HepG2 (cell line): Measurements from ENCODE around the gene CARD19. TPM values are rescaled to one million over a fixed set of nuclear protein-coding genes. Genes with fewer than 3 reads are reported as not detected.

Source experiments
- ATF1 ChIP-seq: IDR thresholded peaks from 2 replicates; pipeline ENCODE4 v1.6.1; 2016; ENCODE audit warnings: mild to moderate bottlenecking, control low read depth
- CBX5 ChIP-seq: sonication (generic); formaldehyde crosslinking; IDR thresholded peaks from 2 replicates; pipeline ENCODE4 v1.4.0; 2020; ENCODE audit warnings: missing genetic modification reagents, borderline replicate concordance
- DPF2 ChIP-seq: sonication (generic); formaldehyde crosslinking; IDR thresholded peaks from 2 replicates; pipeline ENCODE4 v1.4.0; 2020; ENCODE audit warnings: mild to moderate bottlenecking, low read depth, missing genetic modification reagents, borderline replicate concordance
- GABPA ChIP-seq, 2 experiments: IDR thresholded peaks; 2 replicates each; pipeline ENCODE4 v1.6.1; 2011 to 2016; ENCODE audit warnings: low read depth in 2 of 2, low read length in 1 of 2, missing biosample characterization in 1 of 2, missing genetic modification characterization in 1 of 2
- HES4 ChIP-seq: sonication (generic); formaldehyde crosslinking; IDR thresholded peaks from 2 replicates; pipeline ENCODE4 v1.9.0; 2021; ENCODE audit warnings: mild to moderate bottlenecking, missing genetic modification reagents, borderline replicate concordance
- RFXAP ChIP-seq: sonication (generic); formaldehyde crosslinking; IDR thresholded peaks from 2 replicates; pipeline ENCODE4 v1.4.0; 2020; ENCODE audit warnings: missing genetic modification reagents, borderline replicate concordance
- SCMH1 ChIP-seq: sonication (generic); formaldehyde crosslinking; IDR thresholded peaks from 2 replicates; pipeline ENCODE4 v1.9.0; 2021; ENCODE audit warnings: missing genetic modification reagents, mild to moderate bottlenecking, borderline replicate concordance
- SIN3B ChIP-seq: fragments of 150-350 bp; IDR thresholded peaks from 2 replicates; pipeline ENCODE4 v1.6.1; 2014; ENCODE audit warnings: low read length
- ZNF546 ChIP-seq: sonication (generic); formaldehyde crosslinking; conservative IDR thresholded peaks from 2 replicates; pipeline ENCODE4 v1.8.1; 2023; ENCODE audit warnings: mild to moderate bottlenecking, missing genetic modification reagents
- ZNF572 ChIP-seq: sonication (generic); formaldehyde crosslinking; IDR thresholded peaks from 2 replicates; pipeline ENCODE4 v1.5.1; 2020; ENCODE audit warnings: mild to moderate bottlenecking, missing genetic modification reagents
- ZNF737 ChIP-seq: sonication (generic); formaldehyde crosslinking; IDR thresholded peaks from 2 replicates; pipeline ENCODE4 v1.5.0; 2020; ENCODE audit warnings: missing genetic modification reagents, mild to moderate bottlenecking, borderline replicate concordance
- ZNF749 ChIP-seq: sonication (generic); formaldehyde crosslinking; IDR thresholded peaks from 2 replicates; pipeline ENCODE4 v1.8.0; 2022; ENCODE audit warnings: mild to moderate bottlenecking, missing genetic modification reagents, moderate library complexity, borderline replicate concordance
- polyA plus RNA-seq, 8 experiments: library from polyadenylated mRNA; depleted of rRNA in 3 of 8; stranded (reverse) in 7 of 8; unstranded in 1 of 8; fragments of >200 nt; fragmentation: Illumina TruSeq in 4 of 8; extraction: Trizol in 4 of 8; gene quantifications; 2 replicates each; pipeline versions ENCODE4 v1.2.1 to v1.2.3, GENCODE V29; 2011 to 2016; ENCODE audit warnings: low read depth in 4 of 8, missing spikeins in 1 of 8, mixed read lengths in 1 of 8; ENCODE audit not compliant: insufficient read depth in 1 of 8
- total RNA-seq, 5 experiments: library from RNA; depleted of rRNA; stranded (reverse); fragments of >200 nt; fragmentation: Illumina TruSeq; extraction: Trizol; gene quantifications; 2 replicates each; pipeline ENCODE4 v1.2.3, GENCODE V29; 2016; ENCODE audit warnings: low read depth in 1 of 5
- TF ChIP-seq, protein P1 (sequence below), 2 experiments: fragments of 450-650 bp in 1 of 2; sonication (generic) in 1 of 2; formaldehyde crosslinking in 1 of 2; IDR thresholded peaks; 2 replicates each; pipeline versions ENCODE4 v1.6.1 to v1.8.0; 2016 to 2022; ENCODE audit warnings: antibody characterized with exemption in 1 of 2, mild to moderate bottlenecking in 1 of 2, missing genetic modification reagents in 1 of 2
- TF ChIP-seq, protein P2 (sequence below): sonication (generic); formaldehyde crosslinking; IDR thresholded peaks from 2 replicates; pipeline ENCODE4 v1.4.0; 2020; ENCODE audit warnings: mild to moderate bottlenecking, missing genetic modification reagents
- TF ChIP-seq, protein P3 (sequence below): sonication (generic); formaldehyde crosslinking; IDR thresholded peaks from 2 replicates; pipeline ENCODE4 v1.5.0; 2020; ENCODE audit warnings: missing genetic modification reagents

The CARD19 gene
- total and polyA plus RNA-seq, 2 of the 13 experiments (the other 11 are each of a cell fraction or from before 2014, with no cell fraction given) = 18.4 to 47.2 TPM

DNA sequence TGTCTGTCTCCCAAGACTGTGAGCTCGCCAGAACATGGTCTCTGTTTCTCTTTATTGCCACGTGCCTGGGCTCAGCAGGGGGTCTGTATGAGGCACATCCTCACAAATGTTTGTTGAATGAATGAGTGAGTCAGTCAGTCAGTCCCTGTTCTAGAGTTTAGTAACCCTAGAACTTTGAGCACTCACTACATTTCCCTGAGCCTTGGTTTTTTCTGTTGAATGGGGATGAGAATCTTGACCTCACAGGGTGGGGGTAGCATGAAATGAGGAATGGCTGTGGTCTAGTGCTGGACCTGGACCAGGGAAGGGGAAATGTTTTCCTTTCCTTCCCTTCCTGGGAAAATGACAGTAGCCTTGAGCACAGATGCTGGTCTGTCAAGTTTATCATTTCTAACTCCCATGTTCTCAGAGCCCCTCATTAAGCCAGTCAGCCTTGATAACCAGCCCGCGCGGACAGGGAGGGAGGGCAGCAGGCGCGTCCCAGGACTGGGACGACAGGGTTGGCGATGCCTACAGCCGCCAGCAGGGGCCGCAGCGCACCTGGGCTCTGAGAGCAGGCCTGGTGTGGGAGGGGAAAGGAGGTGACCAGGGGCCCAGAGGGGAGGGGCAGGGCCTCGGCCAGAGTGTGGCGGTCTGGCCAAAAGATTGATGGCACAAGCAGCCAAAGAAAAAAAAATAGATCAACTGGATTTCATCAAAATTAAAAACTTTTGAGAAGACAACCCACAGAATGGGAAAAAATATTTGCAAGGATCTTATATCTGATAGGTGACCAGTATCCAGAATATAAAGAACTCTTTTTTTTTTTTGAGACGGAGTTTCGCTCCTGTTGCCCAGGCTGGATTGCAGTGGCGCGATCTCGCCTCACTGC is 63.8 kb downstream of the CARD19 start (continued):
- TF ChIP-seq, protein P1, sequence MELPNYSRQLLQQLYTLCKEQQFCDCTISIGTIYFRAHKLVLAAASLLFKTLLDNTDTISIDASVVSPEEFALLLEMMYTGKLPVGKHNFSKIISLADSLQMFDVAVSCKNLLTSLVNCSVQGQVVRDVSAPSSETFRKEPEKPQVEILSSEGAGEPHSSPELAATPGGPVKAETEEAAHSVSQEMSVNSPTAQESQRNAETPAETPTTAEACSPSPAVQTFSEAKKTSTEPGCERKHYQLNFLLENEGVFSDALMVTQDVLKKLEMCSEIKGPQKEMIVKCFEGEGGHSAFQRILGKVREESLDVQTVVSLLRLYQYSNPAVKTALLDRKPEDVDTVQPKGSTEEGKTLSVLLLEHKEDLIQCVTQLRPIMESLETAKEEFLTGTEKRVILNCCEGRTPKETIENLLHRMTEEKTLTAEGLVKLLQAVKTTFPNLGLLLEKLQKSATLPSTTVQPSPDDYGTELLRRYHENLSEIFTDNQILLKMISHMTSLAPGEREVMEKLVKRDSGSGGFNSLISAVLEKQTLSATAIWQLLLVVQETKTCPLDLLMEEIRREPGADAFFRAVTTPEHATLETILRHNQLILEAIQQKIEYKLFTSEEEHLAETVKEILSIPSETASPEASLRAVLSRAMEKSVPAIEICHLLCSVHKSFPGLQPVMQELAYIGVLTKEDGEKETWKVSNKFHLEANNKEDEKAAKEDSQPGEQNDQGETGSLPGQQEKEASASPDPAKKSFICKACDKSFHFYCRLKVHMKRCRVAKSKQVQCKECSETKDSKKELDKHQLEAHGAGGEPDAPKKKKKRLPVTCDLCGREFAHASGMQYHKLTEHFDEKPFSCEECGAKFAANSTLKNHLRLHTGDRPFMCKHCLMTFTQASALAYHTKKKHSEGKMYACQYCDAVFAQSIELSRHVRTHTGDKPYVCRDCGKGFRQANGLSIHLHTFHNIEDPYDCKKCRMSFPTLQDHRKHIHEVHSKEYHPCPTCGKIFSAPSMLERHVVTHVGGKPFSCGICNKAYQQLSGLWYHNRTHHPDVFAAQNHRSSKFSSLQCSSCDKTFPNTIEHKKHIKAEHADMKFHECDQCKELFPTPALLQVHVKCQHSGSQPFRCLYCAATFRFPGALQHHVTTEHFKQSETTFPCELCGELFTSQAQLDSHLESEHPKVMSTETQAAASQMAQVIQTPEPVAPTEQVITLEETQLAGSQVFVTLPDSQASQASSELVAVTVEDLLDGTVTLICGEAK (IDR thresholded peaks at IDR 0.05) = no peak
- TF ChIP-seq, protein P1 (CRISPR knock-in tag; IDR thresholded peaks at IDR 0.05) = no peak
- TF ChIP-seq SIN3B (no peak), ATF1 (no peak), SCMH1 (CRISPR knock-in tag) (no peak), DPF2 (CRISPR knock-in tag) (no peak), HES4 (CRISPR knock-in tag) (peak; percentile 33; the same call in 1 of the 2 replicates), ZNF572 (CRISPR knock-in tag) (no peak), ZNF737 (no peak), GABPA (IDR thresholded peaks at IDR 0.05; ENCODE audit: low read depth, low read length) (no peak), GABPA (CRISPR knock-in tag; IDR thresholded peaks at IDR 0.05; ENCODE audit: low read depth) (no peak), ZNF546 (CRISPR knock-in tag) (no peak), CBX5 (CRISPR knock-in tag) (peak; percentile 55; the same call in 1 of the 2 replicates), ZNF749 (no peak), RFXAP (CRISPR knock-in tag) (peak; percentile 36; the same call in 1 of the 2 replicates)
- TF ChIP-seq, protein P2, sequence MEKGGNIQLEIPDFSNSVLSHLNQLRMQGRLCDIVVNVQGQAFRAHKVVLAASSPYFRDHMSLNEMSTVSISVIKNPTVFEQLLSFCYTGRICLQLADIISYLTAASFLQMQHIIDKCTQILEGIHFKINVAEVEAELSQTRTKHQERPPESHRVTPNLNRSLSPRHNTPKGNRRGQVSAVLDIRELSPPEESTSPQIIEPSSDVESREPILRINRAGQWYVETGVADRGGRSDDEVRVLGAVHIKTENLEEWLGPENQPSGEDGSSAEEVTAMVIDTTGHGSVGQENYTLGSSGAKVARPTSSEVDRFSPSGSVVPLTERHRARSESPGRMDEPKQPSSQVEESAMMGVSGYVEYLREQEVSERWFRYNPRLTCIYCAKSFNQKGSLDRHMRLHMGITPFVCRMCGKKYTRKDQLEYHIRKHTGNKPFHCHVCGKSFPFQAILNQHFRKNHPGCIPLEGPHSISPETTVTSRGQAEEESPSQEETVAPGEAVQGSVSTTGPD (CRISPR knock-in tag) = no peak
- TF ChIP-seq, protein P3, sequence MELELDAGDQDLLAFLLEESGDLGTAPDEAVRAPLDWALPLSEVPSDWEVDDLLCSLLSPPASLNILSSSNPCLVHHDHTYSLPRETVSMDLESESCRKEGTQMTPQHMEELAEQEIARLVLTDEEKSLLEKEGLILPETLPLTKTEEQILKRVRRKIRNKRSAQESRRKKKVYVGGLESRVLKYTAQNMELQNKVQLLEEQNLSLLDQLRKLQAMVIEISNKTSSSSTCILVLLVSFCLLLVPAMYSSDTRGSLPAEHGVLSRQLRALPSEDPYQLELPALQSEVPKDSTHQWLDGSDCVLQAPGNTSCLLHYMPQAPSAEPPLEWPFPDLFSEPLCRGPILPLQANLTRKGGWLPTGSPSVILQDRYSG (CRISPR knock-in tag) = no peak
